Esophagus muscularis mucosa (tissue), 4 donors: ENCODE data around the gene HPS1.

ENCODE experiments used
- CTCF ChIP-seq, 3 experiments: fragments of 200-600 bp in 2 of 3; fragments of 450-650 bp in 1 of 3; sonication (generic) in 2 of 3; IDR thresholded peaks; one replicate each; pipeline ENCODE4 v1.5.1; 2017 to 2019; ENCODE audit warnings: antibody characterized with exemption in 3 of 3, mild to moderate bottlenecking in 2 of 3, moderate library complexity in 1 of 3
- EP300 ChIP-seq: sonication (generic); formaldehyde crosslinking; IDR thresholded peaks from one replicate; pipeline ENCODE4 v1.6.1; 2017; ENCODE audit warnings: antibody characterized with exemption
- POLR2A ChIP-seq: fragments of 450-650 bp; IDR thresholded peaks from one replicate; pipeline ENCODE4 v1.6.1; 2017; ENCODE audit warnings: antibody characterized with exemption, moderate library complexity, mild to moderate bottlenecking, low read depth

GRCh38 chr10:98376485-98376884 lies 70.2 kb downstream of the HPS1 start:
- TF ChIP-seq POLR2A (no peak), CTCF (IDR thresholded peaks at IDR 0.05) (no peak), EP300 (no peak)
